ENCODE results near the gene CNPY4.
A peak's percentile ranks its signal among the peaks of the same experiment; 100 is the strongest.

CNPY4 gene

DNA sequence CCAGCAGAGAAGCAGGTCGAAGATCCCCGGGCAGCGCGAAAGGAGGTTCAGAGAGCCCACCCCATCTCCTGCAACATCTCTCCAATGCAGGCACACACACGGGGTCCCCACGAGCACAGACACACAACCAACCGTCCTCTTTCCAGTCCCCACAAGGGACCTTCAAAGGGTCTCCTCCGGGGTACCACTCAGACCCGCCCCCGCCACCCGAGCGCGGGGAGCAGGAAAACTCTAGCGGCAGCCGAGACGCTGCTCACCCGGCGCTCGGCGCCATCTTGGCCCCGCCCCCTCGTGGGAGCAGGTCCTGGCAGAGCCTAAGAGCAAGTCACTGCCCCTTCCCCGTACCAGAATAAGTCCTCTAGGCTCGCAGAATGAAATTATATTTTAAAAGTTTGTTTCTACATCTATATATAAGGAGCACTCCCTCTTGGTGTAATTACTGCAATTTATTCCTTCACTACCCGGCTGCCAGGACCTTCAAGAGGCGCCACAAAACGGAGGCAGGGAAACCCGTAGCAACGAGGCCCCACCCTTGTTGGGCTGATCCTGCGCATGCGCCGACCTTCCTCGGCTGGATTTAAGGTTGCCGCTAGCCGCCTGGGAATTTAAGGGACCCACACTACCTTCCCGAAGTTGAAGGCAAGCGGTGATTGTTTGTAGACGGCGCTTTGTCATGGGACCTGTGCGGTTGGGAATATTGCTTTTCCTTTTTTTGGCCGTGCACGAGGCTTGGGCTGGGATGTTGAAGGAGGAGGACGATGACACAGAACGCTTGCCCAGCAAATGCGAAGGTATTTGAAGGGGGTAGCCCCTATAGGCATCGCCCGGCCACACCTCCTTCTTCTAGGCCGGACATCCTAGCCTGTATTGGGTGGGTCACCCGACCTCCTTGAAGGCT lies at the start of gene CNPY4, which contains the start of gene TAF6:
CNPY4 (plus strand) TSS at position 563 of the 898 bp plus-strand sequence; CDS start at position 674, 111 bp downstream.
TAF6 (minus strand) TSS at position 287 of the 898 bp plus-strand sequence. CDS start 5,149 bp downstream, outside the sequence.
- peak; percentile 83 to 89 (median 87) for DNase-seq

DNA sequence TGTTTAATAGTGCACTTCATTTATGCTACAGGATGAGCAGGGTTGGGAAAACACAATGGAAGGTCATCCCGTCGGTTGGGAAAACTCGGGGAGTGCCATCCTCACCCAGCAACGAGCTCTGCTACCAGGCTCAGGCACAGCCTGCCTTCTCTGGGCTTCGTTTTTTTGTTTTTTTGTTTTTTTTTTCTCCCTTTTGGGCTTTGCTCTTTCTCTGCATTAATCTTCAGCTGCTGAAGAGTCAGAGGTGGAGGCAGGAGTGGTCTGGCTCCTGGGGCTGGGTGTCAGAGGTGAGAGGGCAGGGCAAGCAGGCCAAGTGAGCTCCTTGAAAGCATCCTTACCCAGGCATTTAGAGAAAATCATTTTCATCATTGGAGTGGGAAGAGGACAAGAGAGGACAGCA lies 49.4 kb upstream of the CNPY4 start:
- no peak for DNase-seq

GRCh38 chr7:100071018-100071723 lies 48.3 kb upstream of the CNPY4 start:
- no peak for DNase-seq

DNA sequence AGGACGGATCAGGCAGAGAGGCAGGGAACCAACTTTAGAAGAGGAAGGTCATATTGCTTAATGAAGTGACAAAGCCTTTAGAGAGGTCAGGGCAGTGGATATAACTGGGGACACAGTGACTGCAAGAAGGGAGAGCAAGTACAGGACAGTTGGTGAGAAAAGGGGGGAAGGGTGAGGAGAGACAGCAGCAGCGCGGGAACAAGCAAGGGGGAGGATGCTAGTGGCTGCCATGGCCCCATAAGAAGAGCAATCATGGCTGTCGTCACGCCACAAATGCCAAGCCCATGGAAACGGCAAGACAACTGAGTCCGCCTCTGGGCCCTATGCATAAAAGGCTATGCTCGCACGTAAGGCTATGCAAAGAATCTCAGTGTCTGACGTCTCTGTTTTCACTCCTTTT lies 47.0 kb upstream of the CNPY4 start:
- no peak for DNase-seq

DNA sequence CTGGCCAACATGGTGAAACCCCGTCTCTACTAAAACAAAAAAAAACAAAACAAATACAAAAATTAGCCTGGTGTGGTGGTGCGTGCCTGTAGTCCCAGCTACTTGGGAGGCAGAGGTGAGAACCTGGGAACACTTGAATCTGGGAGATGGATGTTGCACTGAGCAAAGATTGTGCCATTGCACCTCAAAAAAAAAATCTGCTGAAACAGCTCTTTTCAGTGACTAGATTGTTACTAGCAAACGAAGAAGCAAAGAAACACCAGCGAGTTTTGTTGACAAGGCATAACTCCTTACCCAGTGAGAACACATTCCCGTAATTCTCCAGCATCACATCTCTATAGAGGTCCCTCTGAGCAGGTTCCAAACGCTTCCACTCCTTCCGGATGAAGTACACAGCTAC lies 44.6 kb upstream of the CNPY4 start:
- no peak for DNase-seq

DNA sequence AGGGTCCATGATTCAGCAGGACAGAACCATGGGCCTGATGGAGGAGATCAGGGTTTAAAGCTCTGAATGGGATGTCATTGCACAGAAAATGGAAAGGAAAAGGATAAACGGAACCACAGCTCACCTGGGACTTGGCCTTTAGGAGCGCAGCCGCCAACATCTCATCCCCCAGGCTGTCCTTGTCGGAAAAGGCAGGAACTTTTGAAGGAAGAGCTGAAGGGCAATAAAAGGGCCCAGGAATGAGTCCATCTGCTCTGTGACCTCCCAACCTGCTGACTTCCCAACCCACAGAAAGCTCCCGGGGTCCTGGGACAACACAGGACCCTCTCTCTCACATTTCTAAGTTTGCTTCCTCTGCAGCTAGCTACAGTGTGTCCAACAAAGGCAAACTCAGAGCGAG lies 44.0 kb upstream of the CNPY4 start:
- DNase-seq: no peak

DNA sequence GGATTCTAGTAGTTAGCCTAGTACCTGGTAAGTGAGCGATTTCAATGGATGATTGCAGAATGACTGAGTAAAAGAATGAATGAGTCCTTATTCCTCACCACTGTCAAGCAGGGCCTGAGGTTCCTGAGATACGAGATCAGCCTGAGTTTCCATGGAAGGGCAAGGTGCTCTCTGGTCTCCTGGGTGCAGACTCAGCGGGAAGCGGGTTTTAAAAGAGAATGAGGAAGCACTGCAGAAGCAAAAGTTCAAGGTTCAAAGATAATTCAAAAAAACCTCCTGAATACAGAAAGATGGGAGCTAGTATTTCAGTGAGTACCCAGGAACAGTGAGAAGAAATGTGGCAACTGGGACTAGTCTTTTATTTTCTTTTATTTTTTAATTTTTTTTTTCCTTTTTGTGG lies 42.2 kb upstream of the CNPY4 start:
- DNase-seq: no peak

DNA sequence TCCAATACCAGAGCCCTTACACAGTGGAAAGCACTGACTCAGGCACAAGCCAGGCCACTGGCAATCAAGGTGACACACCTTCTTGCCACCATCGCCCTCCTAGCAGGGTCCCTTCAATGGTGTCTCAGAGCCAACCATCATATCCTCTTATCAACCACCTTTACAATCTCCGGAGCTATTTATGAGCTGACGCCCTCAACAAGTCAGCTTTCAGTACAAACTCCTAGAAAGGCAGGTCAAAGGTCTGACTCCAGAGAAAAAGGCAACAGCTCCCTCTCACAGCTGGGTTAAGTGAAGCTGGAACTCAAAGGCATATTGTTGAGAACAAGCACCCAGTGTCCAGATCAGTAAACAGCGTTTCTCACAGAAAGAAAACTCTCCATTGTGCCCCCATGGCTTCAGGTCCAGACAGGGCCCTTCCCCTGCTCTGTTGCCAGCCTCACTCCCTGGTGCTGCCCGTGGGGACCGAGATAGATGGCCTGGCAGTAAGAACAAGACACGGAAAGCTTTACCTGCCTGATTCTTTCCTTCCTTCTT lies 40.3 kb upstream of the CNPY4 start:
- DNase-seq: no peak

DNA sequence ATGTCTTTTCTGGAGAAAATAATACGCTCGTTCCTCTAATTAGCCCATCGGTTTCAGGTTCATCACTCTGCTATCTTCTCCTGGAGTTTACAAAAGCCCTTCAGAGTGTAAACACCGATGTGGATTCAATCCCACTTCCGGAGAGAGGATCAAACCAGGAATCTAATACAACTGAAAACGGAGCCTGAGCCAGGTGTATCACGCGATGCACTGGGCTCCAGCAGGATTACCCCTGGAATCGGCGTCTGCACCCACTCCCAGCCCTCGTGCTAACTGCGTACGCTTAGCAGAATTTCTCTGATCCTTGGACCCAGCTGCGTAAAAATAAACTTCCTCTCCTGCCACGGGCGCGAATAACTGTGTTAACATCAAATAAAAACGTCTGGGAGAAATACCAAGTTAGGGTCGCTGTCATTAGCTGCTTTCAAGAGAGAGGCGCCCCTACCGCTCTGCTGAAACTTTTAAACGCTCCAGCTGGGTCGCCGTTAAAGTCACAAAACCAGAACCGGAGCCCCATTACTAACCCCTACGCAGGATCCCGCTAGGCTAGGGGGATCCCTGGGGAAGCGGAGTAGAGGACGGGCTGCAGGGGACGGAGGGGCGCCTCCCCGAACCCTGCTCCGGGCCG lies 38.4 kb upstream of the CNPY4 start:
- DNase-seq: no peak

DNA sequence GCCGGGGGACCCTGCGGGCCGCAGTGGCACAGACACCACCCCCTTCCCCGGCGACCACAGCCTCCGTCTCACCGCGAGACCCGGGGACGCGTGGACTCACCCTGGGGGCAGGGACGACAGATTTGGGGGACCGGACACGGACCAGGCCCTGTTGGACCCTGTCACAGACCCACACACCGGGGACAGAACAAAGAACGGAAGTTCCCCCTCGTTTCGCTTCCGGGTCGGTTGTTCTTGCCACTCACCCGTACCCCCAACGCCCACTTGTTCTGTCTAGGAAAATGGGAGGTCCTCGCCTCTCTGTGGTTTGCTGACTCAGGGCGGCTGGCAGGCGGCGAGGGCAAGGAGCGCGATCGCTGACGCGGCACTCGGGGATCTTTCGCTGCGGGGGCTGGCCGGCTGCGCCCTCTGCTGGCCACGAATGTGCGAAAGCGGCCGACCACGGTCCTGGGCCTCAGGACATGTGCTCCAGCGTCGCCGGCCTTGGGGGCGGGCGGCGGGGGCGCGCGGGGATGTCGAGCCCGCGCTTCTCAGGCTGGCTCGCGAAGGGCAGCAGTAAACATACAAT lies 37.8 kb upstream of the CNPY4 start, which contains the start of gene ZNF3:
ZNF3 (minus strand) TSS at position 189 of the 568 bp plus-strand sequence. CDS start 4,366 bp downstream, outside the sequence.
- peak; percentile 92 to 97 (median 94) for DNase-seq

GRCh38 chr7:100082978-100083377 lies 36.5 kb upstream of the CNPY4 start:
- DNase-seq: no peak

DNA sequence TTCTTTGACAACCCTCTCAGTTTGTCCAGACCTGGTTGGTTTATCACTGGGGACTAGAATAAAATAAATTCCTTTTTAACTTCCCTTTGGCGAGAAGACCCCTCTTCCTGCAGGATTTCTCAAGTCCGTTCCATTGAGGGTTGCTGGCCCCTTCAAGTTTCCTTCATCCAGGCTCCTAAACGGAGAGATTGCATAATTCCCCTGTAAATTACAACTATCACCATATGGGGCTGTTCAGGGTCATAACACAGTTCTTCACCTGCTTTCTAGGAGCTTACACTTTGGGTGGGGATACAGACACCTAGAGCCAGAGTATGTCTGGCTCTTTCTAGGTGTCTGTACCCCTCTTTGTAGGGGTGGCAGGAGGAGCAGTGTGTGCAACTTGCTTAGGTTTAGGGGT lies 33.9 kb upstream of the CNPY4 start:
- no peak for DNase-seq

DNA sequence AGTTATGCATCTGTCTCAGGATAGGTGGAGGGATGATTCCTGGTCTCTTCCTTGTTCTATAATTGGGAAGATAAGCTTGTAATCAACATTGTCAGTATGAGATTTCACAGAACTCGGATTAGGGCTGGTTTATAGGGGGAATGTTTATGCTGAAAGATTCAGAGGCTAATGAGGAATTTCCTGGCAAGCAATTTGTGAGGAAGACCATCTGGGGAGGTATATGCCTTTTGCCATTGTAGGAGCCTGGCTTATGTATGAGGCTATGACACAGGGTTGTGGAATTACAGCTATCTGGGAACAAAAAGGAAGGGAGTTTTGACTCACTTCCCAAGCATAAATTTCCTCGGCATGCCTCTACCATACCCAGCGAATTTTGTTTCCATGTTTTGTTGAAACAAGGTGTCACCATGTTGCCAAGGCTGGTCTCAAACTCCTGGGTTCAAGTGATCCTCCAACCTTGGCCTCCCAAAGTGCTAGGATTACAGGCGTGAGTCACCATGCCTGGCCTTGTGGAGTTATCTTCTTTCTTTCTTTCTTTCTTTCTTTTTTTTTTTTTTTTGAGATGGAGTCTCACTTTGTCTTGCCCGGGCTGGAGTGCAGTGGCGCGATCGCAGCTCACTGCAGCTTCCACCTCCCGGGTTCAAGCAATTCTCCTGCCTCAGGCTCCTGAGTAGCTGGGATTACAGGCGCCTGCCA lies 32.2 kb upstream of the CNPY4 start:
- DNase-seq: no peak

DNA sequence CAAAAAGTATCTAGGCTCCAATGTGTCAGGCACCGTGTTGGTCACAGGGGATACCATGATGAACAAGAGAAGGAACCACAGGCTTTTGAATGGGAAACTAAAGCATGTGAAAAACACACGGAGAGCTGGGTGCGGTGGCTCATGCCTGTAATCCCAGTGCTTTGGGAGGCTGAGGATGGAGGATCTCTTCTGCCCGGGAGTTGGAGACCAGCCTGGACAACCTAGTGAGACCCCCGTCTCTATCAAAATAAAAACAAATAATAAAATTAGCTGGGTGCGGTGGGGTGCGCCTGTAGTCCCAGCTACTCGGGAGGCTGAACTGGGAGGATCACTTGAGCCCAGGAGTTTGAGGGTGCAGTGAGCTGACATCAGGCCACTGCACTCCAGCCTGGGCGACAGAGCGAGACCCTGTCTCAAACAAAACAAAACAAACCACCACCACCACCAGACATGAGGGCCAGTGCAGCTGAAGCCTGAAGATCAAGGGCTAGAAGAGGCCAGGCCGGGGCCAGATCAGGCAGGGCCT lies 31.3 kb upstream of the CNPY4 start:
- no peak for DNase-seq

GRCh38 chr7:100088621-100089457 lies 30.6 kb upstream of the CNPY4 start, which contains the start of gene COPS6:
COPS6 (plus strand) TSS chr7:100088969; CDS start chr7:100088991, 22 bp downstream.
- peak; percentile 71 to 86 (median 74) for DNase-seq

DNA sequence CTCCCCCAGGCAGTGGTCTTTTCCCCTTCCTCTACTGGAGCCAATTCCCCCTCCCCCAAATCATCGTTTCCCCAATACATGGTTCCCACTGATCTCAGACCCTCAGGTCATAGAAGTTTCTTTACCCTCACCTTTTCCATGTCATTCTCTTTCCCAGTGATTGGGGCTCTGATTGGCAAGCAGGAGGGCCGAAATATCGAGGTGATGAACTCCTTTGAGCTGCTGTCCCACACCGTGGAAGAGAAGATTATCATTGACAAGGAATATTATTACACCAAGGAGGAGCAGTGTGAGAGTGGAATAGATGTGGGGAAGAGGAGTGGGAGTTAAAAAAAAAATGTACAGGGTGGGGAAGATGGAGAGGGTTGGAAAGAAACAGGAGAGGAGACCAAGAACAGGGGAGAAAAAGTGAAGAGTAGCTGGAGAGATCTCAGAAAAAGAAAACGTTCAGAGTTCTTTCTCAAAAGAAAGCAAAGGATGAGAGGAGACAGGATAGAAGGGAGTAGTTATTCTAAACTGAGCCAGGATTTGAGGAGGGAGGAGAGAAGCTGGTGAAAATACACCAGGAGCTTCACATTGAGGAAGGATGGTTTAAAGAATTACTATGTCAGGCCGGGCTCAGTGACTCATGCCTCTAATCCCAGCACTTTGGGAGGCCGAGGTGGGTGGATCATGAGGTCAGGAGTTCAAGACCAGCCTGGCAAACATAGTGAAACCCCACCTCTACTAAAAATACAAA lies 29.8 kb upstream of the CNPY4 start:
- DNase-seq: no peak

- no peak for DNase-seq
Observed at GRCh38 chr7:100090527-100091410, 28.7 kb upstream of the CNPY4 start.

DNA sequence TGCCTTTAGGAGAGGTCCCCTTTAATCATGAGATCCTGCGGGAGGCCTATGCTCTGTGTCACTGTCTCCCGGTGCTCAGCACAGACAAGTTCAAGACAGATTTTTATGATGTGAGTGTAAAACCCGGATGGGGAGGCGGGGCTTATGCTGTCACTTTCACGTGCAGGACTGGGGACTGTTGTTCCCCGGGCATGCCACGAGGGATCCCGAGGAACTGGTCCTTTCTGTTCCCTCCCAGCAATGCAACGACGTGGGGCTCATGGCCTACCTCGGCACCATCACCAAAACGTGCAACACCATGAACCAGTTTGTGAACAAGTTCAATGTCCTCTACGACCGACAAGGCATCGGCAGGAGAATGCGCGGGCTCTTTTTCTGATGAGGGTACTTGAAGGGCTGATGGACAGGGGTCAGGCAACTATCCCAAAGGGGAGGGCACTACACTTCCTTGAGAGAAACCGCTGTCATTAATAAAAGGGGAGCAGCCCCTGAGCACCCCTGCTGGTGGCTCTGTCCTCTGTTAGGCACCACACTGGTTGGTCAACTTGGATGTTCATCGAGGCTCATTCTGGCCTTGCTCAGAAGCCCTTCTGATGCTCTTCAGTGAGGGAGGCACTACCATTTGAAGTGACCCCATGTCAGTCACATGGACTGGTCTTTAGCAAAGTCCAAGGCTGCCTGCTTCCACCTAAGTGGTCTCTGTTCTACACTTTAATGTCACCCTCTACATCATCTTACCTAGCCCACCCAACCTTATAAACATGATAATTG lies 27.8 kb upstream of the CNPY4 start:
- DNase-seq: no peak
